Hematopoietic multipotent progenitor cell treated with erythropoietin and hydrocortisone succinate and interleukin-3 and kit ligand, for 17 days (in vitro differentiated cells): Measurements from ENCODE around the gene SPAG16.

ENCODE experiments used
- DNase-seq: peaks from one replicate; pipeline ENCODE4 v3.0.0-alpha.2; 2015; ENCODE audit warnings: low spot score

The SPAG16 gene

GRCh38 chr2:214088536-214088935 is 804.3 kb downstream of the SPAG16 start:
- DNase-seq = no peak

DNA sequence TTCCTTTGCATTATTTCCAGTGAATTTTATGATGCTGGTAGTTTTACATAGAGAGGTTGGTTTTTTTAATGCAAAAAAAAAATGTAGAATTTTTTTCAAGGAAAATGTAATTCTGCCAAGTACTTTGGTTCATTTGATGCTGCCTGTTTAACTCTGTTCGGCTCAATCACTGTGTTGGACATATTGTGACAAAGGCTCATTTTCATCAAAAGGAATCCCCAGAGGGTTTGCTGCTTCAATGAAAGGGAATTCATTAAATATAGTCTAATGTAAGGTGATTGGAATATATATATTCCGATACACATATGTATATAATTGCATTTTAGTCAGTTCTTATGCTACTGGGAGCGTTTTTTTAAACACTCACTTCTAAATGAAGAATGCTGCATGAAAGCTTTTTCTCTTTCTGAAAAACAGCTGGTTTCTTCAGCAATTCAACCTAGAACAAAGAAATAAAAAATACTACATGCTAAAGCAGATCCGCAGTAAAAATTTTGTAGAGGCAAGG is 812.0 kb downstream of the SPAG16 start:
- no peak for DNase-seq

DNA sequence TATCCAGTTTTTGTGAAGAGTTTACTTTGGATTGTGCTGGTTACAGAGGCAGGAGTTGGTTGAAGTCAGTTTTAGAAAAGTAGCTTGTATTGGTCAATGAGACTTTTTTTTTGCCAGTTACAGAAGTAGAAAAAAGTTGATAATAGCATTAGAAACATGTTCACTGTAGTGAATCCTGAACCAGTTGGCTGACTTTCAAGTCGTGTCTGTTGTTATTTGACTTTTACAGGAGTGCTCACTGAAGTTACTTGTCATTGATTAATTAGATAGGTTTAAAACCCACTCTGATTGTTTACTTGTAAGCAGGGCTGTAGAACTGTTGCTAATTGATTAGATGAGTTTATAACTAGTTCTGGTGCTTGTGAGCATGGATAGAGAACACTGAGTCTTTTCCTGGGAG is 814.5 kb downstream of the SPAG16 start:
- DNase-seq = no peak

GRCh38 chr2:214100488-214100887 is 816.2 kb downstream of the SPAG16 start:
- DNase-seq = no peak

- no peak for DNase-seq
Measured at GRCh38 chr2:214103276-214104001, 819.2 kb downstream of the SPAG16 start.

- DNase-seq = no peak
Measured at GRCh38 chr2:214104219-214104618, 820.0 kb downstream of the SPAG16 start.

- no peak for DNase-seq
Measured at GRCh38 chr2:214104967-214105366, 820.7 kb downstream of the SPAG16 start.

DNA sequence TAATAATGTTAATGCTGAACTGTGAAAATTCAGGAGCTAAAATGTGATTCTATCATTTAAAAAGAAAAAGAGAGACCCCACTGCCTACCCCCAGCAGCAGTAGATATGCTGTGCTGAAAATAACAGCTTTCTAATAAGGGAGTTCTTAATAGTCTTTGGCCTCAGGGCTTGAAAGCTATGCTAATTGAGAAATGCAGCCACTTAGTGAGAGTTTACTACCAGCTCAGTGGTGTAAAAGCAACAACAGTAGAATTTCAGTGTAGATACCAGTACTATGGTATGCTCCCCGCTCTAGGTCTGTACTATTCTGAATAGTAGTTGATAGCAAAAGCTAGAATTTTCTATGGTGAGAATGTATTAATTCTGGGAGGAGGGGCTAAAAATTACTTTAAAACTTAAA is 823.5 kb downstream of the SPAG16 start:
- DNase-seq = no peak

DNA sequence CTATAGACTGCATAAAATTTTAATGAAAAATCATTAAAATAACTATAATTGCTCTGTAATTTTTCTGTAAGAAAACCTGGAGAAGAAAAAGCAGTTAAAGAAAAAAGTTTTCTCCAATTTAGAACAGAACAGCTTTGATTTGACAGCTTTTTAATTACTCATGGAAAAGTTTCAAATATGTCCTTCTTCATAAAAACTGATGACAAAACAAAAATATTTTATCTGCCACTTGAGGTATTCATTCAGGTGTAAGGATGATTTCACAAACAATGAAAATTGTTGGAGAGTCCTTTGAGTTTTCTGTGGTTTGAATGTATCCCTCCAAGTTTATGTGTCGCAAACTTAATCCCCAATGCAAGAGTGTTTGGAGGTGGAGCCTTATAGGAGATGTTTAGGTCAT is 824.3 kb downstream of the SPAG16 start:
- no peak for DNase-seq

GRCh38 chr2:214117054-214117453 is 832.8 kb downstream of the SPAG16 start:
- no peak for DNase-seq

GRCh38 chr2:214126135-214126534 is 841.9 kb downstream of the SPAG16 start:
- no peak for DNase-seq

- no peak for DNase-seq
Measured at GRCh38 chr2:214127170-214127569, 842.9 kb downstream of the SPAG16 start.

- DNase-seq = no peak
Measured at GRCh38 chr2:214127571-214127970, 843.3 kb downstream of the SPAG16 start.

GRCh38 chr2:214128040-214128439 is 843.8 kb downstream of the SPAG16 start:
- DNase-seq = no peak

GRCh38 chr2:214130114-214130513 is 845.9 kb downstream of the SPAG16 start:
- no peak for DNase-seq

- DNase-seq = no peak
Measured at GRCh38 chr2:214135966-214136365, 851.7 kb downstream of the SPAG16 start.

GRCh38 chr2:214138779-214139178 is 854.5 kb downstream of the SPAG16 start:
- DNase-seq = no peak

DNA sequence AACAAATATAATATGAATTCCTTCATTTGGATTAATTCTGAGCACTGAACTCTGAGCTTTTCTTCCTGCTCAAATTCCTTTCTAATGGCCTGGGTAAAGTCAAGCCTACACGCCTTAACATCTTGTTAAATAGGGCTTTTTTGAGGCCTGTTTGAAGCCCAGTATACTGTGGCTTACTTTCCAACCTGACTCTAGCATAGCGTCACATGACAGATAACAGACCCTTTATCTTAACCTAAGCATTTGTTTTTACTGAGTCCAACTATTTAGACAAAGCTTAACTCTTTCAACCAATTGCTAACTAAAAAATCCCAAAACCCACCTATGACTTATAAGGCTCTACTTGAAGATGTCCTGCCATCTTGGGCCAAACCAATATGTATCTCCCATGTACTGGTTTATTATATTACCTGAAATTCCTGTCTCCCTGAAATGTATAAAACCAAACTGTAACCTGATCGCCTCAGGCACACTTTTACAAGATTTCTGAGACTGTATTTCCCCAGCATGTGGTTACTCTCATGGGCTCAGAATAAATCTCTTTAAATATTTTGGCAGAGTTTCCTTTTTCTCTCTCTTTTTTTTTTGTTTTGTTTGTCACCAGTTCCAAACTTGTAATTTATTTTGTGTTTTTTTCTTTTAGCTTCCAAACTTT is 855.5 kb downstream of the SPAG16 start:
- DNase-seq = no peak

- no peak for DNase-seq
Measured at GRCh38 chr2:214156971-214157370, 872.7 kb downstream of the SPAG16 start.

- DNase-seq = no peak
Measured at GRCh38 chr2:214158851-214159250, 874.6 kb downstream of the SPAG16 start.

DNA sequence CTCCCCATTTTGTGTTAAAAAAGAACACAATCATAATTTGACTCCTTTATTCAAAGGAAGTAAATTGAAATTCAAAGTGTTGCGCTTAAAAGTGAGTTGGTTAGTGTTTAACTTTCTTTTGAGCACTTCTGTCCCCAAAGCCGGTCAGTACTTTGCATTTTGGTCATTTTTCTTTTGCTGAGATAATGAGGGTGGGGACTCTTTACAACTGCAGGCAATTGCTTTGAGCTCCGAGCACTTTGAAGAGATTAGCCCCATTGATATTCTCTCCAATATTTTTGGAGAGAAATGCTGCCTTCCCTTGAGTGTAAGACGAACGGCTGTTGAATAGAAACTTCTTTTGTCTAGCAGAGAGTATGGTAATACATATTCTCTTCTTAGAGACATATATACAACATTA is 885.0 kb downstream of the SPAG16 start:
- no peak for DNase-seq

- DNase-seq = no peak
Measured at GRCh38 chr2:214169736-214170135, 885.5 kb downstream of the SPAG16 start.

GRCh38 chr2:214174563-214174962 is 890.3 kb downstream of the SPAG16 start:
- DNase-seq = no peak

DNA sequence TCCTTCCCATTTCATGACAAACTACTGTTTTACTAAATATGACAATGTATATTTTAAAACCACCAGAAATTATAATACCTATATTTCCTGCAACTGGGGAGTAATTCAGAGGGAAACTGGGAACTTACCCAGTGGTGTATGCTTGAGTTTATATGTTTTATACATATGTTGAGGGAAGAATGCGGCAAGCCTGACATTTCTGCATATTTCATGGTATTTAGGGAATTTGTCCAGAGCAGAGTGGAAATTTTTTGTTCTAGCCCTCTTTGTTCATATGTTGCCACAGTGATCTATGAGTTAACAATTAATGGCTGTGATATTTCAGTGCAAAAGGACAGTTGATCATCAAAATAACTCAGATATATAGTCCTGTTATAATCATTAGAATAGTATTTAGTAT is 895.8 kb downstream of the SPAG16 start:
- no peak for DNase-seq
